OCI-LY7 (cell line): Measurements from ENCODE around the gene IMMP2L.

Experiments used
- CTCF ChIP-seq: fragments of 200-600 bp; sonication (generic); conservative IDR thresholded peaks from 2 replicates; pipeline ENCODE4 v1.5.1; 2014; ENCODE audit warnings: mild to moderate bottlenecking, antibody characterized with exemption, low read length, moderate library complexity, mixed read lengths
- EZH2phosphoT487 ChIP-seq: fragments of 200-600 bp; sonication (generic); IDR thresholded peaks from 2 replicates; pipeline ENCODE4 v1.6.1; 2018; ENCODE audit warnings: low read depth, borderline replicate concordance, mild to moderate bottlenecking, mixed run types, antibody characterized with exemption, low read length, moderate library complexity, mixed read lengths

GRCh38 chr7:111113263-111114017, 448.9 kb downstream of the IMMP2L start:
- TF ChIP-seq CTCF (no peak), EZH2phosphoT487 (no peak)
